T-cell (primary cell): ENCODE data around the gene MRPL49. TPM values are rescaled to one million over a fixed set of nuclear protein-coding genes. Genes with fewer than 3 reads are reported as not detected.

Experiments used
- ATAC-seq, 4 experiments: fragments of 200-7000 bp in 3 of 4; fragments of 150-1000 bp in 1 of 4; cut with Tn5 transposase; replicated peaks in 1 of 4; 1 replicate in 3 of 4; 2 replicates in 1 of 4; pipeline ENCODE4 v1.10.0; 2021; ENCODE audit warnings: moderate library complexity in 3 of 4, mild to moderate bottlenecking in 2 of 4, moderate number of reproducible peaks in 1 of 4
- CTCF ChIA-PET, 2 donors: fragments of 300-600 bp; sonication (Branson Sonifier 250); formaldehyde crosslinking; loops; one replicate each; lab custom pipeline; 2022; ENCODE audit warnings: antibody characterized with exemption in 2 of 2; lab: Charles Lee
- POLR2A ChIA-PET, 2 donors: fragments of 300-600 bp; sonication (Branson Sonifier 250); formaldehyde crosslinking; loops; one replicate each; lab custom pipeline; 2022; ENCODE audit warnings: antibody characterized with exemption in 2 of 2; lab: Charles Lee
- DNase-seq, 35 experiments: peaks; one replicate each; pipeline versions ENCODE4 v3.0.0 to v3.0.0-alpha.2; 2013 to 2023
- H3K27ac ChIP-seq: one replicate; pipeline ENCODE4 v1.5.1; 2013; ENCODE audit warnings: low read length
- H3K27me3 ChIP-seq, 2 experiments: replicated peaks in 1 of 2; 1 replicate in 1 of 2; 2 replicates in 1 of 2; pipeline versions ENCODE4 v1.6.1 to v1.7.0; 2013; ENCODE audit warnings: low read length in 1 of 2, mixed read lengths in 1 of 2; ENCODE audit not compliant: control insufficient read depth in 2 of 2, insufficient read depth in 2 of 2; ENCODE audit errors: extremely low read depth in 1 of 2
- H3K36me3 ChIP-seq, 2 donors: 1 replicate in 1 of 2; 2 replicates in 1 of 2; pipeline versions ENCODE4 v1.6.1 to v1.7.0; 2013; ENCODE audit warnings: low read length in 1 of 2; ENCODE audit not compliant: control insufficient read depth in 2 of 2, insufficient read depth in 1 of 2; ENCODE audit errors: extremely low read depth in 1 of 2
- H3K4me1 ChIP-seq, 2 experiments: 1 replicate in 1 of 2; 2 replicates in 1 of 2; pipeline versions ENCODE4 v1.6.1 to v1.7.0; 2013; ENCODE audit warnings: low read length in 2 of 2, mixed read lengths in 1 of 2; ENCODE audit not compliant: insufficient read depth in 2 of 2, control insufficient read depth in 1 of 2; ENCODE audit errors: extremely low read depth in 1 of 2
- H3K4me3 ChIP-seq, 2 donors: 1 replicate in 1 of 2; 2 replicates in 1 of 2; pipeline versions ENCODE4 v1.5.1 to v1.7.0; 2013; ENCODE audit warnings: mild to moderate bottlenecking in 2 of 2, low read length in 1 of 2, moderate library complexity in 1 of 2; ENCODE audit not compliant: control insufficient read depth in 1 of 2; ENCODE audit errors: extremely low read depth in 1 of 2
- H3K9me3 ChIP-seq: 2 replicates; pipeline ENCODE4 v1.7.0; 2013
- H3K27ac Mint-ChIP-seq, 2 donors: one replicate each; pipeline ENCODE4 v1.8.0; 2020 to 2021; ENCODE audit warnings: mild to moderate bottlenecking in 2 of 2, mixed read lengths in 2 of 2
- H3K27me3 Mint-ChIP-seq, 2 donors: one replicate each; pipeline ENCODE4 v1.8.0; 2021 to 2022; ENCODE audit warnings: mixed read lengths in 2 of 2
- H3K36me3 Mint-ChIP-seq: one replicate; pipeline ENCODE4 v1.8.0; 2021; ENCODE audit warnings: mixed read lengths
- H3K4me1 Mint-ChIP-seq, 3 donors: one replicate each; pipeline ENCODE4 v1.8.0; 2020 to 2022; ENCODE audit warnings: mixed read lengths in 3 of 3, mild to moderate bottlenecking in 1 of 3
- H3K4me3 Mint-ChIP-seq, 3 donors: one replicate each; pipeline ENCODE4 v1.8.0; 2020 to 2022; ENCODE audit warnings: mild to moderate bottlenecking in 3 of 3, mixed read lengths in 3 of 3, moderate library complexity in 3 of 3
- H3K9me3 Mint-ChIP-seq, 3 donors: one replicate each; pipeline ENCODE4 v1.8.0; 2020 to 2022; ENCODE audit warnings: mixed read lengths in 3 of 3
- WGBS: methylation state at CpG from one replicate; pipeline ENCODE4 v1.1.5; 2013; ENCODE audit warnings: missing lambda C conversion rate; ENCODE audit not compliant: insufficient coverage; 5-methylcytosine and 5-hydroxymethylcytosine counted together
- total RNA-seq, 35 experiments: library from RNA in 6 of 35; stranded (reverse) in 6 of 35; fragments of 120-200 nt in 1 of 35; gene quantifications; one replicate each; pipeline versions ENCODE4 v1.2.1 to v1.2.4 and lab custom pipeline; 2013 to 2026

The MRPL49 gene
- total RNA-seq, 5 donors from 2014 or later (not counting 1 experiment from before 2014, with no cell fraction given), result 48.3 to 58.8 (median 55.1) TPM

DNA sequence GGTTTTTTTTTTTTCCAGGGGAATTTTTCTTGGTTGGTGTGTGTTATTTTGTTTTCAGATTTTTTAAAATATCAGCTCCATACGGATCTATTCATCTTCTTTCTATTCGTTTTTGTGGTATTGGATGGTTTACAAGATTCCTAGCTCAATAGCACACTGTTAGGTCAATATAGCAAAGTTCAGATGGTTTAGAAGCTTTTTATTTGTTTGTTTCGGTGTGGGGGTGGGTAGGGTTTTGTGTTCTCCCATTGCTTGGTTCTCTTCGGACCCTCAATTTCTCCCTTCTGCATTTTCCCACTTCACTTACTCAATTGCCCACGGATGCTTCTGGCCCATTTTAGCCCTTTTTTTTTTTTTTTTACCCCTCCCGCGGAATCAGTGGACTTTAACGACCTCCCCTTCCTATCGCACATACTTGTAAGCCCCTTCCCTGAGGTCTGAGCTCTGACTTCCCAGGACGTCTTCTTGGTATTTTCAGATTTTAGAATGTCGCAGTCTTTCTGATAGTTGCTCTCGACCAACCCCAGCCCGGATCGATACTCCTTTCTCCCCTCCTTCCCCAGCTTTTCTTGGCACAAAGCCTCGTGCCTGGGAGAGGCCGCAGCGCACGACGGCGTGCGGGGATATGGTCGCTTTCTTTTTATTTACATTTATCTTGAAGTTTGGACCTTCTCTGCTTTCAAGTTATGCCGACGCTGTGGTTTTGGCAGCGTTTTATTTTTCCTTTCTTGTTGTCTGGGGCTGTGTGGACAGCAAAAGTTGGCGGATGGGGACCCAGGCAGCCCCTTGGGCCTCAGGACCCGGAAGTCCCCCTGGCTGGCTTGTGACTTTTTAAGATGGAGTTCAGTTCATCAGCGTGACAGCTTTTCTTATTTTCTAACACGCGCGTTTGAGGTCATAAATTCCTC lies 43.5 kb downstream of the MRPL49 start:
- Histone ChIP-seq H3K36me3 (no peaks in the 10 kb centered on the region), H3K27me3 (no peaks in the 10 kb centered on the region), H3K4me3 (no peak overlapping the region), H3K9me3 (no peaks in the 10 kb centered on the region), H3K27ac (no peak overlapping the region), H3K4me1 (no peaks in the 10 kb centered on the region)
- ChIA-PET CTCF (interaction anchor here in 1 of 2 donors (0.7 to 0.8 kb wide), 2 partner anchors 38 to 235 kb away, joined by 3 to 4 read pairs; no protein-coding TSS in a partner anchor), POLR2A (interaction anchor here (0.5 to 0.7 kb wide), 6 partner anchors 20 to 673 kb away, joined by 3 to 9 read pairs (median 4); no protein-coding TSS in a partner anchor)
- H3K27me3 Mint-ChIP-seq, result no peaks in the 10 kb centered on the region
- peaks cover 0 to 8% (median 3%) of the 10 kb centered on the region in 3 donors for H3K4me1 Mint-ChIP-seq
- 96% methylated on average over 20 of the region's 31 CpGs for WGBS
- no peaks in the 10 kb centered on the region for H3K9me3 Mint-ChIP-seq
- DNase-seq, result no peak
- H3K36me3 Mint-ChIP-seq, result no peaks in the 10 kb centered on the region
- no peak overlapping the region for H3K4me3 Mint-ChIP-seq
- no peak for ATAC-seq
- H3K27ac Mint-ChIP-seq, result no peak overlapping the region

DNA sequence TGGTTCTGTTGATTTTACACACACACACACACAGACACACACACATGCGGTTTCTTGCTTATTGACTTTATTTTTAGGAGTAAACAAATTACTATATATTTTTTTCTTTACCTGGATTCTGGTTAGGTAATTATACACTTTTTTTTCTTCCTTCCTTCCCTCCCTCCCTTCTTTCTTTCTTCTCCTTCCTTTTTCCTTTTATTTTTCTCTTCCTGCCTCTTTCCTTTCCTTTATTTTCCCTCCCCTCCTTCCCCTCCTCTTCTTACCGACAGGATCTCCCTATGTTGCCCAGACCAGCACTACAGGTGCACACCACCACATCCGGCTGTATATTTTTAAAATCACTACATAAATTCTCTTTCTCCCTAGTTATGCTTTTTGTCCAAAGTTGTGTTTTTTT lies 44.8 kb downstream of the MRPL49 start:
- Mint-ChIP-seq H3K27ac (no peak overlapping the region), H3K4me3 (no peak overlapping the region), H3K36me3 (no peaks in the 10 kb centered on the region), H3K27me3 (no peaks in the 10 kb centered on the region), H3K4me1 (peaks cover 0 to 8% (median 3%) of the 10 kb centered on the region in 3 donors), H3K9me3 (no peaks in the 10 kb centered on the region)
- H3K9me3 ChIP-seq, result no peaks in the 10 kb centered on the region
- H3K27ac ChIP-seq, result no peak overlapping the region
- WGBS, result no CpG with 5 or more reads among the region's 3 CpGs
- POLR2A ChIA-PET, result interaction anchor here in 1 of 2 donors (0.6 kb wide), 1 partner anchor 80 kb away, joined by 3 read pairs; no protein-coding TSS in a partner anchor
- H3K27me3 ChIP-seq, result no peaks in the 10 kb centered on the region
- H3K36me3 ChIP-seq, result no peaks in the 10 kb centered on the region
- H3K4me1 ChIP-seq, result no peaks in the 10 kb centered on the region
- DNase-seq (no peak), ATAC-seq (no peak)
- no peak overlapping the region for H3K4me3 ChIP-seq
- CTCF ChIA-PET, result interaction anchor here in 1 of 2 donors (0.6 kb wide), 1 partner anchor 138 kb away, joined by 3 read pairs; no protein-coding TSS in a partner anchor

DNA sequence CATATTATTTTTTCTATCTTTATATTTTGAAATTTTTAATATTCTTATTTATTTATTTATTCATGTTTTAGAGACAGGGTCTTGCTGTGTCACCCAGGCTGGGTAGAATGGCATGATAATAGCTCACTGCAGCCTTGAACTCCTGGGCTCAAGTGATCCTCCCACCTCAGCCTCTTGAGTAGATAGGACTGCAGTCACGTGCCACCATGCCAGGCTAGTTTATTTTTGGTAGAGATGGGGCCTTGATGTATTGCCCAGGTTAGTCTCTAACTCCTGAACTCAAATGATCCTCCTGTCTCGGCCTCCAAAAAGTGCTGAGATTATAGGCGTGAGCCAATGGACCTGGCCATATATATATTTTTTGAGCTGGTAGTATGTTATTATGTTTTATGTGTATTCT lies 45.5 kb downstream of the MRPL49 start:
- ChIA-PET POLR2A (no interaction called here), CTCF (interaction anchor here in 1 of 2 donors (0.6 kb wide), 1 partner anchor 137 kb away, joined by 3 read pairs; no protein-coding TSS in a partner anchor)
- WGBS, result no CpG with 5 or more reads among the region's 3 CpGs
- Mint-ChIP-seq H3K4me1 (peaks cover 0 to 8% (median 3%) of the 10 kb centered on the region in 3 donors), H3K36me3 (no peaks in the 10 kb centered on the region), H3K4me3 (no peak overlapping the region), H3K27me3 (no peaks in the 10 kb centered on the region), H3K9me3 (no peaks in the 10 kb centered on the region), H3K27ac (no peak overlapping the region)
- ATAC-seq, result no peak
- Histone ChIP-seq H3K4me1 (no peaks in the 10 kb centered on the region), H3K9me3 (no peaks in the 10 kb centered on the region), H3K27me3 (peaks cover 0 to 7% of the 10 kb centered on the region in 2 experiments), H3K36me3 (no peaks in the 10 kb centered on the region), H3K4me3 (no peak overlapping the region), H3K27ac (no peak overlapping the region)
- DNase-seq, result no peak

DNA sequence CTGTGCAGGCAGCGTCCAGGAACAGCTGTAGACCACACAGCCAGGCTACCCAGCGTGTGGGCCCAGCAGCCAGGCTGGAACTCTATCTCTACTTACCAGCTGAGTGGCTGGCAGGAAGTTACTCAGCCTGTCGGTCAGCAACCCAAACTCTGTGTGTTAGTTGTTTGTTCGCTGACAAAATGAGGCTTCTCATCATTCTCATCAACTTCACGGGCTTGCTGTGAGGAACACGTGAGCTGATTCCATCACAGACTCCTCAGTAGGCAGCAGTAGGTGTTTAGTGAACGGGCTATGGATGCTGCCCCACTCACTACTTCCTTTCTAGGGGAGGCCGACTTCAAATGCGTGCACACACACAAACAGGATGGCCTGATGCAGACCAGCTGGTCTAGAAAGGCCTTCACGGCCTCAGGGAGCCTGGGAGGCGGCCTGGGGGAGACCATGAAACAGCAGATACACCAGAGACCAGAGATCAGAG lies 47.1 kb downstream of the MRPL49 start:
- no peaks in the 10 kb centered on the region for H3K27me3 Mint-ChIP-seq
- no peak overlapping the region for H3K4me3 Mint-ChIP-seq
- ATAC-seq, result no peak
- H3K4me1 Mint-ChIP-seq, result peaks cover 0 to 8% (median 3%) of the 10 kb centered on the region in 3 donors
- CTCF ChIA-PET, result interaction anchor here in 1 of 2 donors (0.7 kb wide), 1 partner anchor 118 kb away, joined by 3 read pairs; no protein-coding TSS in a partner anchor
- Histone ChIP-seq H3K9me3 (no peaks in the 10 kb centered on the region), H3K27ac (no peak overlapping the region), H3K36me3 (no peaks in the 10 kb centered on the region), H3K27me3 (peaks cover 0 to 9% of the 10 kb centered on the region in 2 experiments), H3K4me3 (no peak overlapping the region), H3K4me1 (no peaks in the 10 kb centered on the region)
- POLR2A ChIA-PET, result no interaction called here
- H3K36me3 Mint-ChIP-seq, result no peaks in the 10 kb centered on the region
- peak overlapping the region; percentile 67 to 78 for H3K27ac Mint-ChIP-seq
- no peak for DNase-seq
- WGBS, result 68% methylated on average over 4 of the region's 11 CpGs
- H3K9me3 Mint-ChIP-seq, result no peaks in the 10 kb centered on the region

DNA sequence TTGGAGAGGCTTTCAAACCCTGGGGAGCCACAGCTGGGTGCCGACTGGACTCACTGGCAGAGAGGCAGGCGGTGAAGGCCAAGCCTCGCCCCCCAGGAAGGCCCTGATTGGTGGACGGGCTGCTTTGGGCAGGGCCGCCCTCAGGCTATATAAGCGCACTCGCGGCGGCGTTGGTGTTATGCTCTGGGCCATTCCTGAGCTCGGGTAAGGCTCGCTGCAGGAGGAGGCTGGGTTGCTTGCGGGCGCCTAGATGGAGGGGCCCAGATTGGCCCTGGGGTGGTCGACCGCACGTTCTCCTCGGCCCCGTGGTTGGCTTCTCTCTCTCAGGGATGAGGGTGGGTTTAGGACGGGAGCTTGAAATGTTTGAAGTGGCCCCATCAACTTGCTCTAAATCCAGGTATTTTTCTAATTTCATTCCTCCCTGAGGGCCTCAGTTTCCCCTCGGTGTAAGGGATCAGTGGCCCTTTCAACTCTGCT lies 48.0 kb downstream of the MRPL49 start, which contains the start of gene SPDYC:
Gene SPDYC, plus strand, starts transcription at position 176 of the 477 bp plus-strand sequence. CDS start 1,125 bp downstream, outside the sequence.
- Histone ChIP-seq H3K27me3 (peaks cover 0 to 9% of the 10 kb centered on the region in 2 experiments), H3K4me1 (no peaks in the 10 kb centered on the region), H3K9me3 (no peaks in the 10 kb centered on the region), H3K27ac (no peak within 1 kb of the TSS), H3K36me3 (no peaks in the 10 kb centered on the region), H3K4me3 (no peak within 1 kb of the TSS)
- Mint-ChIP-seq H3K36me3 (no peaks in the 10 kb centered on the region), H3K4me3 (no peak within 1 kb of the TSS), H3K9me3 (no peaks in the 10 kb centered on the region), H3K27me3 (no peaks in the 10 kb centered on the region), H3K4me1 (peaks cover 0 to 8% (median 3%) of the 10 kb centered on the region in 3 donors), H3K27ac (peak within 1 kb of the TSS; percentile 67 to 78)
- ATAC-seq, result no peak
- no peak for DNase-seq
- CTCF ChIA-PET, result no interaction called here
- POLR2A ChIA-PET, result no interaction called here
- WGBS, result 96% methylated on average over 14 of the region's 21 CpGs

DNA sequence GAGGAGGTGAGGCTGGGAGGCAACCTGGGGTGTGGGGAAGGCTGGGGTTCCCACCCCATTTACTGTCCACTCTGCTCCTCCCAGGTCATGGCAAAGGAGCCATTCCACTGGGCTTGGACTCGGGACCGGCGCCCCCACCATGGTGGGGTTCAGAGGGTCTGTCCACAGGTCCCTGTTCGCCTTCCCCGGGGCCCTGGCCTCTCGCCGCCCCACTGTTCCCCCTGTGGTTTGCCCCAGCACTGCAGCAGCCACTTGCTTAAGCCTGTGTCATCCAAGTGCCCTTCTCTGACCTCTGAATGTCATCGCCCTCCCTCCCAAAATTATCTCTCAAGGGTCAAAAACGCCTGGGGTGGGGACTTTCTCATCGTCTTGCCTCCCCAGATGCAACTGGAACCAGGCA lies 50.5 kb downstream of the MRPL49 start:
- H3K27me3 Mint-ChIP-seq, result no peaks in the 10 kb centered on the region
- Histone ChIP-seq H3K27me3 (peaks cover 0 to 9% of the 10 kb centered on the region in 2 experiments), H3K27ac (no peak overlapping the region), H3K4me3 (no peak overlapping the region), H3K36me3 (no peaks in the 10 kb centered on the region), H3K9me3 (no peaks in the 10 kb centered on the region), H3K4me1 (no peaks in the 10 kb centered on the region)
- peaks cover 0 to 8% (median 3%) of the 10 kb centered on the region in 3 donors for H3K4me1 Mint-ChIP-seq
- 87% methylated on average over 8 of the region's 10 CpGs for WGBS
- H3K4me3 Mint-ChIP-seq, result no peak overlapping the region
- no peaks in the 10 kb centered on the region for H3K9me3 Mint-ChIP-seq
- ChIA-PET CTCF (no interaction called here), POLR2A (no interaction called here)
- no peak for DNase-seq
- no peak for ATAC-seq
- no peak overlapping the region for H3K27ac Mint-ChIP-seq
- no peaks in the 10 kb centered on the region for H3K36me3 Mint-ChIP-seq
